HG03457 (cell line): ENCODE results near the gene FAM83C.
"Not testable (repeated sequence)": the region's sequence is repeated elsewhere in the genome, so short reads cannot be mapped to it uniquely, and the experiment has no call there.

ENCODE experiments used
- ATAC-seq: cut with Tn5 transposase; IDR thresholded peaks from one replicate; pipeline ENCODE4 v1.9.1; 2021; ENCODE audit warnings: moderate number of reproducible peaks; ENCODE audit not compliant: unreplicated experiment

Gene FAM83C

GRCh38 chr20:35319192-35319870 lies 27.1 kb upstream of the FAM83C start:
- ATAC-seq, result no peak

GRCh38 chr20:35318502-35319157 lies 26.4 kb upstream of the FAM83C start:
- ATAC-seq, result no peak

GRCh38 chr20:35317416-35318210 lies 25.4 kb upstream of the FAM83C start:
- ATAC-seq, result no peak

DNA sequence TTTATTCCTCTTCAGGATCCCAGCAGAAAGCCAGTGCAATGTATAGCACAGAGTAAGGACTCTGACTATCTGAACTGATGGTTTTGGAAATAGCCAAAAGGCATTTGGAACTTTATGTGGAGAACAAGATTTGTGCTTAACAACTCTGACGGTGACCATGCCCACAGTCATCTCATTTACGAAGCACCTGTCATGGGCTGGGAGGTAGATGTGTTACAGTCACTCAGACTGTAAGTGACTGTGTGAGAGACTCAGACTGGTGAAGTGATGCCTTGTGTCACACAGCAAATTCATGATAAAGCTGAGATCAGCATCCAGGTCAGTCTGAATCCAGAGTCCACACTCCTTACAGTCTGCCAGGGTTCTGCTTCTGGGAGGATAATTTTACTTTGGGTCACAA lies 23.9 kb upstream of the FAM83C start:
- ATAC-seq, result no peak

GRCh38 chr20:35315632-35316020 lies 23.4 kb upstream of the FAM83C start:
- not testable (repeated sequence) for ATAC-seq

- ATAC-seq, result no peak
Measured at GRCh38 chr20:35314816-35315631, 22.8 kb upstream of the FAM83C start.

DNA sequence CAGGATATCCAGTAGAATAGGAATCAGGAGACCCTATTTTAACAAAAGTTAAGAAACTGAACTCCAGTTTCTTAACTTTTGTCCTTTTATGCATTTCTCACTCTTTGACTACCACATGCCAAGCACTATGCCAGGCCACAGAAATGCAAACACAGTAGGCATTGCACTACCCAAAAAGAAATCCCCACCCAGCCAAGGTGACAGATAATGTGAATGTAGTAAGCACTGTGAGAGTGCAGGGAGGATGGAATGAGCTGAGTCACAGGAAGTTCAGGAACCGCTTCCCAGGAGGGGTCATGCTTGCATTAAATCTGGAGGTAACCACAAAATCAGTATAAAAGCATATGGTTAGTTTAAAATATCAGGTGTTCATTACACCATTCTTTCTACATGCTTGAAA lies 20.1 kb upstream of the FAM83C start:
- ATAC-seq, result no peak

DNA sequence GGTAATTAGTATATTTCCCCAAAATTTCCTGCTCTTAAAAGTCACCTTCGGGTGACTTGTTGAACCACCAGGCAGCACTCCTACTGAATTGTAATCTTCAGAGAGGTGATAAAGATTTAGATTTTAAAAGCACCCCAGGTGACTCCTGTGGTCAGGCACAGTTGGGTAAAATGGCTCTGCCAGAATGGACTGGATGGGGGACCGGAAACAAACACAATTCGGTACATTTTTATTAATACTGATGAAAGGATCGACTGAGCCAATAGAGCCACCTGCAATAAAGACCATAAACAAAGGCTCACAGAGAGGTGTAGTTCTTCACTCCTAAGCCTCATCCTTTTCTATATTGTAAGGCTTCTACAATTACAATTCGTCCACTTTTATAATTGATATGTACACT lies 19.6 kb upstream of the FAM83C start:
- no peak for ATAC-seq

DNA sequence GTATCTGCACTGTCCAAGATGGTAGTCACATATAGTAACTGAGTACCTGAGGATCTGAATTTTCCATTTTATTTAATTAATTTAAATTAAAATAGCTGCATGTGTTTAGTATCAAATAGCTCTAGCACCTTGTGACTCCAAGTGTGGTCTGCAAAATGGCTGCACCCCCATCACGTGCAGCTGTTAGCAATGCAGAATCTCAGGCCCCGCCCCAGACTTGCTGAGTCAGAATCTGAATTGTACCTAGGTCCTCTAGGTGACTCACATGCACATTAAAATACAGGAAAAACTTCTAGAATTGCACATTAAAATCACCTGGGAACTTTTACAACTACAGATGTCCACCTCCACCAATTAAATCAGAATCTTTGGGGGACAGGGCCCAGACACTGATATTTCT lies 19.2 kb upstream of the FAM83C start:
- no peak for ATAC-seq

DNA sequence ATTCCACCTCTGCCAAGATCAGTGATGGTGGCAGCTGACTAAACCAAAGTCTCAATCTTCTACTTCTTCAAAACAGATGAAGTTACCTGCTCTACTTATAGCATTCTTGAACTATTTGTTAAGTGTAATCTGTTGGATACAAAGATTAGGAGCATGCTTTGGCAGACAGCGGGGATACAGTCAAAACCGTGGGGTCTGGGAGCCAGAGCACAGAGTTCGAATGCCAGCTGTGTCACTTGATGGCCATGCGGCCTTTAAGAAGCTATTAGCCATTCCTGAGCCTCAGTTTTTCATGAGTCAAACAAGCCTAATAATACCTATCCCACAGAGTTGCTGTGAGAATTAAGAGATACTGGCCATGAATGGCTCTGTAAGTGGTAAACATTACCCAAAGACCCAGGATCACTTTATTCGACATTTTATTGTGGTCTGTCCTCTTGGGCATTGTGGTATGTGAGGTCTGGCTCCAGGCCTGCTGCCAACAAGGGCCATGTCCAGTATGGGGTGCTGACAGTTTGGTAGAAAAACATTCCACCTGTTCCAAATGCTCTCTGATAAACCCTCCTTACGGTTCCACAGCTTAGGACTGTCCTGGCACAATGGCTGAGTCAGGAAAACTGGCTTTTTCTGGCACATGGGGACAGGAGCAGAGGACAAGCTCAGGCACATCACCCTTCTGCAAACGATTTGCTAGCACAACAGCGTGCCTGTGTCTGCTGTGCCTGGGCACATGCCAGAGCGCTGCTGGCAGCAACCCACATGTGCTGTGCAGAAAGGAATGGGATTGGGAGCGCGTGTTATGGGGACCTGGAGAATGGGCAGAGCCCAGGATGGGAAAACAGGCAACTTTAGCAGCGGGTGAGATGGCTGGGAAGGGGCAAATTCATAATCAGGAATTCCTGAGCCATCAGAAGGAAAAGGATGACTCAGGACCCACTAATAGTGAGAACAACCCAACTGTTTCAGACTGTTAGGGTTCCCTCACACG lies 15.7 kb upstream of the FAM83C start:
- no peak for ATAC-seq

DNA sequence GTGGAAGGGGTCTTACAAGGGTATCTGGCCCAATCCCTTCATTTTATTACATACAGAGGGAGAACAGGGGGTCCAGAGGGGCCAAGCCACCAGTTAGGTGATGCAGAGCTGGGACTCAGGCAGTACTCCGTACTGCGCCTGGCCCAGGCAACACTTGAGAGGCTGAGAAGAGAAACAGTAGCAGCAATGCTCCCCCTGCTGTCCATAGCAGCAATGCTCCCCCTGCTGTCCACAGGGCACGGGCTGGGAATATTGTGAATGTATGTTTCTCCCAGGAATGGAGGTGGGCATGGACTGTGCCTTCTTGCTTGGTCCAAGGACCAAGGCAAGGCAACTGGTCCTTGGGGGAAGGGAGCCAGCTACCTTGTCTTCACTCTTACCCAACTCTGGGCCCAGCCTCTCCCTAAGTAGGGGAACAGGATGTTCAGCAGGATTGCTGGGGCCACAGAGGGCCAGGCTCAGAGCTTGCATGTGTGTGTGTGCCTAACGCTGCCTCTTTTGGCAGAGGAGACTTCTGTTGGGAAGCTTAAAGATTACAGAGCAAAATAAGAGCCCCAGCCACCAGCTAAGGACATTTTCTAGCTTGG lies 14.8 kb upstream of the FAM83C start:
- ATAC-seq, result no peak

GRCh38 chr20:35305682-35306556 lies 13.7 kb upstream of the FAM83C start:
- no peak for ATAC-seq

- ATAC-seq, result no peak
Measured at GRCh38 chr20:35304956-35305355, 12.7 kb upstream of the FAM83C start.

- ATAC-seq, result no peak
Measured at GRCh38 chr20:35303735-35304491, 11.7 kb upstream of the FAM83C start.

DNA sequence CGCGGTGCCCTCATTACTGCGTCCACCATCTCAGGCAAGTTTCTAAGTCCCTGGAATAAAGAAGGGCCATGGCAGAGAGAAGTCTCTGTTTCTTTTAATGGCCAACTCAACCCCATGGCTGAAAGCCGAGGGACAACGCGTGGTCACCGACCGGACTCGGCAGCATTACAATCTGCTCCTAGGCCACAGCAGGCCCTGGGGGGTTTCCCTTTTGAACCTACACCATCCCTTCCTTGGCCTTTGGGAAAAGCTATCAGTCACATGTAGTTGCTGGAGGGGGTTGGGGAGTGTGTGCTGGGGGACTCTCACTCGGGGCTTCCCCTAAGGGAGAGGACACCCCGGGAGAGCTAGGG lies 11.1 kb upstream of the FAM83C start:
- ATAC-seq, result no peak

DNA sequence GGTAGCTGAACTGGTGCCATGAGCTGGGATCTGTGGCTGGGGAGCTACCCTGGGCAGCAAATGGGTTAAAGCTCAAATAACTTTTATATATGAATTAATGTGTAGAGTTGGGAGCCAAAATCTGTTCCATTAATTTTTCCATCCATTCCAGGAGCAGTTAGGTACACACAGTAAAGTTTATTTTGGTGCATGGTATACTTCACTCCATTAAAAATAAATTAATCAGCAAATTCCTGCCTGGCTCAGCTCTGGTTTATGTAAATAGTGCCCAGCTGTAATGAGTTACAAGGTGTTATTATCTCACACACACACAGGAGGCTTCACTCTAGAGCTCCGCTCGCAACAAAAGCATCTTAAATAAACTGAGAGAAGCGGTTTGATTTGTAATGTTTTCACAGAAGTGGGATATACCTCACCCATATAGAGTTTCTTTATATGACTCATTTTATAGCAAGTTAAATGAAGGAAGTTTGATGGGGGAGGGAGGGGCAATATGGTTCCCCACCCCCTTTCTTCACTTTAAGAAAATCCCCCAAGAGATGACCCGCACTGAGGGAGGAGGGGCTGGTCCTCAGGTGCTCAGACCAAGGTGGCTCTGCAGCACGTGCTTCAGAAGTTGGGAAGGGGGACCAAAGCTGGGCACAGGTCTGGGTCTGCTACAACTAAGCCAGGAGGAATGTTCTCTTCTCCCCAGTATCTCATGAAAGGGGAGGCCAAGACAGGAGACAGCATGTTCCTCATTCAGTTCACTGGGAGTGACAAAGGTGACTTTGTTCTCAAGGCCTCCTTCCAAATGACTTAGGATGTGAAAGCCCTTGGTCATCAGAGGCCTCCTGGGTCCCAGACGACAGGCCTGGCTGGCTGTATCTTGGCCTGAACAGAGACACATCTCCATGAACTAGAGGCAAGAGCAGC lies 10.5 kb upstream of the FAM83C start:
- ATAC-seq, result no peak

GRCh38 chr20:35301426-35301825 lies 9.2 kb upstream of the FAM83C start:
- no peak for ATAC-seq
